Daoy (cell line): Measurements from ENCODE around the gene MAU2. TPM values are rescaled to one million over a fixed set of nuclear protein-coding genes. Genes with fewer than 3 reads are reported as not detected.

Experiments used
- DNase-seq: peaks from one replicate; pipeline ENCODE4 v3.0.0-alpha.2; 2015; ENCODE audit warnings: low read depth
- total RNA-seq: library from RNA; depleted of rRNA; stranded (reverse); fragments of >200 nt; shearing (Covaris generic); gene quantifications from 2 replicates; pipeline ENCODE4 v1.2.3, GENCODE V29; 2014; rRNA removed

MAU2 gene, protein sequence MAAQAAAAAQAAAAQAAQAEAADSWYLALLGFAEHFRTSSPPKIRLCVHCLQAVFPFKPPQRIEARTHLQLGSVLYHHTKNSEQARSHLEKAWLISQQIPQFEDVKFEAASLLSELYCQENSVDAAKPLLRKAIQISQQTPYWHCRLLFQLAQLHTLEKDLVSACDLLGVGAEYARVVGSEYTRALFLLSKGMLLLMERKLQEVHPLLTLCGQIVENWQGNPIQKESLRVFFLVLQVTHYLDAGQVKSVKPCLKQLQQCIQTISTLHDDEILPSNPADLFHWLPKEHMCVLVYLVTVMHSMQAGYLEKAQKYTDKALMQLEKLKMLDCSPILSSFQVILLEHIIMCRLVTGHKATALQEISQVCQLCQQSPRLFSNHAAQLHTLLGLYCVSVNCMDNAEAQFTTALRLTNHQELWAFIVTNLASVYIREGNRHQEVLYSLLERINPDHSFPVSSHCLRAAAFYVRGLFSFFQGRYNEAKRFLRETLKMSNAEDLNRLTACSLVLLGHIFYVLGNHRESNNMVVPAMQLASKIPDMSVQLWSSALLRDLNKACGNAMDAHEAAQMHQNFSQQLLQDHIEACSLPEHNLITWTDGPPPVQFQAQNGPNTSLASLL
- 12.8 and 17.5 TPM in 2 replicates for total RNA-seq

DNA sequence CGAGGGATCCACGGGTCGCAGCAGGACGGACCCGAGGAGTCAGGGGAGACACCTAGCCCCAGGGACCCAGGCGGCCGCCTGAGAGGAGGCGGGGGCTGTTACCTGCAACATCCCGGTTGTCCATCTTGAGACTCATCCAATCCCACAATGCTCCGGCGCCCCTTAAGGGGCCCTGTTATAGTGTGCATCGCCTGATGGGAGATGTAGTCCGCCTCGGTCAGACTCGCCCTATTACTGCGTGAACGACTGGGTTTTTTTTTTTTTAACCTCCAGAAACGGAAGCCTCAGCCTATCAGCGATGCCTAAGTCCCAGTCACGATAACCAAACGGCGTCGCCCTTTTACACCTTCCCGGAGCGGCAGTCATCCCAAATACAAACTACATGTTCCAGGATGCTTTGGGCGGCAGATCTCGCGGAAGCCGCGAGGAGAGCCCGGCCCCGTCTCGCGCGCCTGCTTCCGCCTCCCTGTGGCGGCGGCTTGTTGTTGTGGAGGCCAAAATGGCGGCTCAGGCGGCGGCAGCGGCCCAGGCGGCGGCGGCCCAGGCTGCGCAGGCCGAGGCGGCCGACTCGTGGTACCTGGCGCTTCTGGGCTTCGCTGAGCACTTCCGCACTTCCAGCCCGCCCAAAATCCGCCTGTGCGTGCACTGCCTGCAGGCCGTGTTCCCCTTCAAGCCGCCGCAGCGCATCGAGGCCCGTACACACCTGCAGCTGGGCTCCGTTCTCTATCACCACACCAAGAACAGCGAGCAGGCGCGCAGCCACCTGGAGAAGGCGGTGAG lies at the start of gene MAU2, which contains the start of gene SUGP1:
Gene MAU2 (plus strand): TSS at position 469 of the 780 bp plus-strand sequence. CDS start 31 bp downstream, at position 500.
Gene SUGP1 (minus strand): TSS at position 149 of the 780 bp plus-strand sequence. CDS start 13 bp downstream, at position 136.
- peak; percentile 93 for DNase-seq

DNA sequence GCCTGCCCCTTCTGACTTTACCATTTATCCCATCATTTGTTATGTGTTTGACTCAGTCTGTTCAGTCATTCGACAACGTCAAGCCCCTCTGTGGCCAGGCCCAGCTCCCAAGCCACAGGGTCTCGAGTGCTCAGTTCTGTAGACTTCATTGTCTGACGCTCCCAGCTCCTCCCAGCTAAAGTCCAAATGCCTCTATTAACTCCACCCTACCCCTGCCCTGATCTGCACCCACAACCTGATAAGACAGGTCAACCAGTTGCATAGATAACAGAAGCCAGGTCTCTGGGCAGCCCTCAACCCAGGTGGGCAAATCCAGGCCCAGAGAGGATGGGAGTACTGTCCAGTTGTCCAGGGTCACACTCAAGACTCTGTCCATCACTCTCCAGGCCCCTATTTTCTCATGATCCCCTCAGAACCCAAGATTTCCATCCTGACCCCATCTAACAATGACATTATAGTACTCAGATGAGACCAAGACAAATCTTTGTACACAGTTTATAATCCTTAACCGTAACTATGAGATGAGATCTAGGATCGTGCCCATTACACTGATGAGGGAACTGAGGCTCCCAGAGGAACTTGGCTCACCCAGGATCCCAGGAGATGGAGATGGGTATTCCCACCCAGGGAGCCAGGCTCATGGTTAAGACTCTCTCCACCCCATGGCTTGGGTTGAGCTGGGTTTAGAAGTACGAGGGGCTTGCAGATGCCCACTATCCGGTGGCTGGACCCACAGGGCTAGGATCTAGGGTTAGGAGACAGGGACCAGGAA lies 48.6 kb upstream of the MAU2 start:
- no peak for DNase-seq

DNA sequence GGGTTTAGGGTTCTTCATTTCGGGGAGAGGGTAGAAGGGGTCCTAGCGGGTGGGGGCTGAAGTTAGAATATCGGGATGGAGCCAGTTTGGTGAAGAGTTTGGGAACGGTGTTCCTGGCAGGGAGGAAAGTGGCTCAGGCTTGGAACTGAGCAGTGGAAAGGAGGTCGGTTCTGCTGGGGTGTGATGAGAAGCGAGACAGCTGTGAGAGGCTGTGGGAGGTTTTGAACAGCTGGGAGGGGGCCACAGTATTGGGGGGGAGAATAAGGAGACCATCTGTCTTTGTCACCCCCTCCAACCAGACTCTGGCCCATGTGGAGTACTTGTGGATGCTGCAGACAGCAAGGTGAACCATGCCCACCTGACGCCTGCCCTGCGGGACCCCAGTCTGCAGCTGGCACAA lies 46.5 kb upstream of the MAU2 start:
- DNase-seq: no peak

DNA sequence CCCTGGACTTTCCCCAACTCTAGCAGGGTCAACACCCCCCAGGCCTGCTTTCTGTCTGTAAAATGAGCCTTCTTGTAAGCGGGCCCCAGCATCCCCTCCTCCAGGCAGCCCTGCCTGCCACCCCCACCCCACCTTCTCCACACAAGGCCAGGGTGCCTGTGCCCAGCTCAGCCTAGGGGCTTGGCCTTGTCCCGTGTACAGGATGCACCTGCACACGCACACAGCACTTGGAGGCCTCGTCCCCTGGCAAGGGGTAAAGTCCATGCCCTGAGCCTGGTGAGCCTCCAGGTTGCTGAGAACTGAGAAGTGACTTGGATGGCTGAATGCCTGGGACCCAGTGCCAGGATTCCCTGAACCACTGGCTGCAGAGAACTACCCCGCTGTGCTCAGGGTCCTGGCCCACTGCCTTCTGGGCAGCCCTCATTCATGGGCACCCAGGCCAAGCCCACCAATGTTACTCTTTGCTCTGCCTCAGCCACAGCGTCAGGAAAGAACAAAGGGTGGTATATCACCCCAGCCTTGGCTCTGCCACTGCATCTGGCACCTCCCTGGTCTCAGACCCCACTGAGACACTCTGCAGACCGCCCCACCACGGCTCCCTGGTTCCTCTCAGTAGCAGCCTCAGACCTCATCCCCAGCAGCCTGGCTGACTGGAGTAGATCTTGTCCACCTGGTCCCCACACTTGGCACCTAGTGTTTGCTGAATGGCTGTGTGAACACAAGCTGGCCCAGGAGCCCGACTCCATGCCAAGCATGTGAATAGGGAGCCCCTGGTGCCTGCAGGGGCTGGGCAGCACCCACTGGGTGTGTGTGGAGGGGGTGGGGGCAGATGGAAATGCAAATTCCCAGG lies 45.7 kb upstream of the MAU2 start:
- peak; percentile 3 for DNase-seq

DNA sequence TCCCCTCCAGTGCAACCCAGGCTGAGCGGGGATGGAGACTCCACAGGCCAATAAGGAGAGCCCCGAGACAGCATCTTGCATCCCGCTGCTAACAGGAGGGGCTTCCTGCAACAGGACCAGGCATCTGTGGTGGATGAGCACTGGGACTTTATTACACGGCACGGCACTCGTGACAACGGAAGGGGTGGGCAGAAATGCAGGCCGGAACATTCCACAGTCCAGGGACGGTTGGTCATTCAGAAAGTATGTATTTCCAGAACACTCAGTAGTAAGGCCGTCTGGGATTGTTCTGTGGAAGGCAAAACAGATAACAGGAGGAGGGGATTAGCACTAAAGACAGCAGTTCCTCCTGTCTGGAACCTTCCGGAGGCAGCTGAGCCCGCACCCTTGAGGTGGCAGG lies 44.2 kb upstream of the MAU2 start:
- DNase-seq: no peak

DNA sequence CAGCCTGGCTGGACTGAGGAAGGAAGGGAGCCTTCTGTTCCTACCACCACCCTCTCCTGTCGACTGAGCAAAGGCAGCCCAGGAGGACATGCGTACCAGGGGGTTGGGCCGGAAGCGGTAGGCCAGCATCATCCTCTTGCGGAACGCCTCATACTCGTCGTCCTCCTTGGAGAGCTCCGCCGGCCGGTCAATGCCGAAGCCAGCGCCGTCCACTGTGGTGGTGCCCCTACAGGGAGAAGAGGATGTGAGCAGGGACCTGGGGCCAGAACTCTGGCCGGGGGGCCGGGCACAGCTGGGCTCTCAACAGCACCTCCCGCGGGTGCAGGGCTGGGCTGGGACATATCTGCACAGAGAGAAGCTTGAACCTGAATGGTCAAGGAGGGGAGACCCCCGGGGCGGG lies 43.8 kb upstream of the MAU2 start:
- no peak for DNase-seq

DNA sequence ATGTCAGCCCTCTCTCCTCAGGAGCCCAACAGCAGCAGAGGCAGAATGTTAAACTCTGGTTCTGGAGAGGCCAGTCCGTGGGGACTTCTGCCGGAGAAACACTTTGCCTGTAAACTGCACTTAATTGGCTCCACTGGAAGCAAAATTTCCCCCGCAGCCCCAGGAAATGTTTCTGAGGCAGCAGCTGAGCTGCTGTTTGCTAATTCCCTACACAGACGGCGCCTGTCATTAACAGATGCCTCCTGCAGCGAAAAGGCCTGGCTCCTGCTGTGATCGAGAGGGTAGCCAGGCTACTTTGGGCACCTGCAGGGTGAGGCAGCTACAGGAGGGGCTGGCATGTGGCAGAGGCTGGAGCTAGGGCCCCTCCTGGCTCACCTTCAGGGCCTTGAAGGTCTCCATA lies 42.3 kb upstream of the MAU2 start:
- DNase-seq: no peak

DNA sequence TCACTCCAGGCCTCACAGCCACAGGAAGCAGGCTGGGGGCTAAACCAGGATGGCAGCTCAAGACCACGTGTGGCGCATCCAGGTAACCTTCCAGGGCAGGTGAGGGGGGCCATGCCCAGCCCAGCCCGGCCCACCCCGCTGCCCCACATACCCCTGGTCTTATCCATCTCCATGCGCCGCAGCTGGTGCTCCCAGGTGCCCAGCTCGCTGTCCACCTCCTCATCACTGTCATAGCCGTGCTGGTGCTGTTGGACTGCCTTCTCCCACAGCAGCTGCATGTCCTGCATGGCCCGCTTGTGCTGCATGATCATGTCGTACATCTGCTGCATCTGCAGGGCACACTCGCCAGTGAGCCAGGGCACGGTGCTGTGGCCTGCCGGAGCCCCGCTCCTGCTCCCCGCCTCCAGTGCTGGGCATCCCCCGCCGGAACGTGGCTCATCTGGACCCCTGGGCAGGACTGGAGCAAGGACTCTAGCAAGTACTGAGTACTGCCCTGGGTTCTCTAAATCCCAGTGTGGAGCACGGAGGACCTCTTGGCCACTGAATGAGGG lies 41.5 kb upstream of the MAU2 start:
- DNase-seq: no peak

DNA sequence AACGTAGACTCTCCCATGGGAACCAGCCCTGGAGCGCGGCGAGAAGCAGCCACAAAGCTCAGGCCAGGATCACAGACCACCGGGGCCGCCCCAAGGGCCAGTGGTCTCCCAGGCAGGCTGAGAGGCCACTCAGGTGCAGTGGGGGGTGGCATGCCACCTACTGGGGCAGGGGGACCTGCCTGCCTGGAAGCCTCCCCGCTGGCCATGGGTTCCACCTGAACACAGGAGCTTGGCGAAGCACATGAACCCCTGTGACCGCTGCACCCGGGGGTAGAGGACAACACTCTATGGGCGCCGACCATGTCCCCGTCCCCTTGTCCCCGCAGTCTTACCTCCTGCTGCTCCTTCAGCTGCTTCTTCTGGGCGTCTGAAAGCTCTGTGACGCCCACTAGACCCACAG lies 40.8 kb upstream of the MAU2 start:
- no peak for DNase-seq

DNA sequence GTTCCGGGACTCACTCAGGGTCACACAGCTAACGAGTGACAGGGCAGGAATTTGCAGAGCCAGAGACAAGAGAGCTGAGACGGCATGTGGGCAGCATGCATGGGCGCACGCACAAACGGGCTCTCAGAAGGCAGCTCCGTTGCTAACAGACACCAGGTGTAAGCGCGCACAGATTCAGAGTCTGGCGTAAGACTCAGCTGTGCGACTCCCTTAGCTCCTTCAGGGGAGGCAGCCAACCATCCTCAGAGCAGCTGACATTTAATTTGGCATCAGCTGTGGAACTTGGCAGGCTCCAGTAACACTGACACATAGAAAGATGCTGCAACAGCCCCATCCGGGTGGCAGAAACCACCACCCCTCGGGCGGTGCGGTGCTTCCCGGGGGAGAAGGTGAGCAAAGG lies 40.1 kb upstream of the MAU2 start:
- no peak for DNase-seq

DNA sequence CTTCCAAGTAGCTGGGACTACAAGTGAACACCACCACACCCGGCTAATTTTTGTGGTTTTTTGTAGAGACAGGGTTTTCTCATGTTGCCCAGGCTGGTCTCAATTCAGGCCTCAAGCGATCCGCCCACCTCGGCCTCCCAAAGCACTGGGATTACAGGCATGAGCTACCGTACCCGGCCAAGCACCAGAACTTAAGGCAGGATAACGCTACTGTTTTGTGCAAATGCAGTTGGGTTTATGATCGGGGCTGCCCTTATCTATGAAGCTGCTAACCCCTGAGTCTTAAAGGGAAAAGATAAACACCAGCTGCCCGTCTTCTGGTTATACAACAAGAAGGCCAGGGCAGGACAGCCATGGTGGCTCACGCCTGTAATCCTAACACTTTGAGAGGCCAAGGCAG lies 34.9 kb upstream of the MAU2 start:
- DNase-seq: no peak

DNA sequence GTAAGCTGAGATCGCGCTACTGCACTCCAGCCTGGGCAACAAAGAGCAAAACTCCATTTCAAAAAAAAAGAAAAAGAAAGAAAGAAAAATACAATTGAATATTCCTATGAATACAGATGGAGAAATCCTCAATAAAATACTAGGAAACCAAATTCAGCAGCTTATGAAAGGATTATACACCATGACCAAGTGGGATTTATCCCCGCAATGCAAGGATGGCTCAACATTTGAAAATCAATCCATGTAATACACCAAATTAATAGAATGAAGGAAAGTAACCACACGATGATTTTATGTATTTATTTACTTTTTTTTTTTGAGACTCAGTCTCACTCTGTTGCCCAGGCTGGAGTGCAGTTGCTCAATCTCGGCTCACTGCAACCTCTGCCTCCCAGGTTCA lies 28.0 kb upstream of the MAU2 start:
- no peak for DNase-seq

DNA sequence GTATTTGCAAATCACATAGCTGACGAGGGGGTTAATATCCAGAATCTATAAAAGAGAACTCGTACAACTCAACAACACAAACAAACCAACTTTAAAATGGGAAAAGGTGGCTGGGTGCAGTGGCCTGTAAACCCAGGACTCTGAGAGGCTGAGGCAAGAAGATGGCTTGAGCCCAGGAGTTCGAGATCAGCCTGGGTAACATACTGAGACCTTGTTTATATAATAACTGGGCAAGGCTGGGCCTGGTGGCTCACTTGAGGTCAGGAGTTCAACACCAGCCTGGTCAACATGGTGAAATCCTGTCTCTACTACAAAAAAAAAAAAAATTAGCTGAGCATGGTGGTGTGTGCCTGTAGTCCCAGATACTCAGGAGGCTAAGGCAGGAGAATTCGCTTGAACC lies 25.7 kb upstream of the MAU2 start:
- no peak for DNase-seq

DNA sequence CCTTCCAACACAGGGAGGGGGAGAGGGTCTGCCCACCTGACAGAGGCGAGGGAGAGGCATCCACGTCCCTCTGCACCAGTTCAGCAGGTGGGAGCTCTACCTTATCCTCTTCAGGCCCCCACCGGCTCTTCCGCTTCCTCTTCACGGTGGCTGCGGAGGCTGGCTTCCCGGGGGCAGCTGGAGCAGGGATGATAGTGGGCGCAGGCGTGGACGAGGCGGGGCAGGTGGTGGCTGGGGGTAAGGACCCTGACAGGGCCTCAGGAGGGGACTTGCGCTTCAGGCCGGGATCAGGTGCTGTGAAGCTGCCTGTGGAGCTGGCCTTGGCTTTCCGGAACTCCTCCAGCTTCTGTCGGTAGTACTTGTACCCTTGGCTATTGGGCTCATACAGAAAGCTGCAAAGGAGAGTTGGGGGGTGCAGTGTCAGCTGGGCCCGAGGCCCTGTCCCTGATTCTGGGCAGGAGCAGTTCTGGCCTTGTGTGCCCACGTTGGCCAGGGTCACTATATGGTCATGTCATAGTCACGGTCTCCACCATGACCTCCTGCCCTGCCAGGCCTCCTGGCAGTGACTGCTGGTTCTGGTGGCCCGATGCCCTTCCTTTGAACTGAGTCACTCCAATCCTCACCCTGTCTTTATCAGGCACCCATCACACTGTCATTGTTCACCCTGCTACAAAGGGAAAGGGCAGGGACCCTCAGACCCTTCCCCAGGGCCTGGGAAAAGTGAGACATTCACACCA lies 23.5 kb upstream of the MAU2 start:
- no peak for DNase-seq

DNA sequence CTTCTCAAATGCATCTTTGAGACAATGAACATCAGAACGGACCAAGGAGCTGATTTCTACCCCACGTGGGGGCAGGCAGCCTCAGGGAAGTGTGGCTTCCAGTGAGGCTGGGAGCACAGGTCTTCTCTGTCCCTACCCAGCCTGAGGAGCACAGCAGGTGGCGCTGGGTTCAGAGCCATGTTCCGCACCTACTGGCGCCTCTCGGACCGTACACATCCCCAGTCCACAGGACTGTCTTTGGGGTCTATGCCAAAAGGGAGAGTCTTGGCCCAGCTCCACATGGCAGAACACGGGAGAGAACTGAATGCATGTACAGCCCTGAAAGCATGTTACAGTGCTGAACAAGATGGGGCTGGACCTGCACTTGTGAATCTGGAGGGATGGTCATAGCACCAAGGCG lies 22.9 kb upstream of the MAU2 start:
- DNase-seq: no peak

DNA sequence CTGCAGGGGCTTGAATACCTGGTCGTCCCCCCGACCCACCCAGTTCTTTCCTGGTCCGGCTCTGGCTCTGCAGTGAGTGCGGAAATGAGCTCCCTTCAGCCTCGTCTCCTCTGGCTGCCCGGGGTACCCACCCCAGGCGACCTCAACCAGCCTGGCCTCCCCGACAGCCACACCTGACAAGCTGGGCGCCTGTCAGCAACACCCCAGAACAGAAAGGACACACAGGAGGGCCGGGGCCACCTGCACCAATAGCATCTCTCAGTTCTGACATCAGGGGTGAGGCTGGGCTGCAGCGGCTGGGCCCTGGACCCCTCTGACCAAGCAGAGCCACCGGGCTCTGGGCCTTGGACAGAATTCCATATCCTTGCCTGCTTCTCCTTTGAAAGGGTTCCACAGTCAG lies 20.0 kb upstream of the MAU2 start:
- no peak for DNase-seq

DNA sequence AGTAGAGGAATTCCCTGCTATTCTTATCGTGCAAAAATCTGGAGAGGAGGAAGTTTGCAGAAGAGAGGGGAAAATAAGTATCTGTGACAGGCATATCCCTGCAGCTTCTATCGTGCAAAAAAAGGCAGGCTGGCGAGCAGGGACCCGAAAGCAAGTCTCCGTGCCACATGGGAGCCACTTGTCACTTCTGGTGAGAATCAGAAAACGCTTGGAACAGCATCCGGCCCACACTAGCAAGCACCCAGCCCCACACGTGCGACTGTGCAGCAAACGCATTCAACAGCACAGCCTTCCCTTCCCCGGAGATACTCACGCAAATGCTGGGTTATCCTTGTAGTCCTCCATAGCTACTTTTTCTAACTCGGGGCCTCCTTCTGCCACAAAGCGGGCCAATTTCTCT lies 17.2 kb upstream of the MAU2 start:
- no peak for DNase-seq

DNA sequence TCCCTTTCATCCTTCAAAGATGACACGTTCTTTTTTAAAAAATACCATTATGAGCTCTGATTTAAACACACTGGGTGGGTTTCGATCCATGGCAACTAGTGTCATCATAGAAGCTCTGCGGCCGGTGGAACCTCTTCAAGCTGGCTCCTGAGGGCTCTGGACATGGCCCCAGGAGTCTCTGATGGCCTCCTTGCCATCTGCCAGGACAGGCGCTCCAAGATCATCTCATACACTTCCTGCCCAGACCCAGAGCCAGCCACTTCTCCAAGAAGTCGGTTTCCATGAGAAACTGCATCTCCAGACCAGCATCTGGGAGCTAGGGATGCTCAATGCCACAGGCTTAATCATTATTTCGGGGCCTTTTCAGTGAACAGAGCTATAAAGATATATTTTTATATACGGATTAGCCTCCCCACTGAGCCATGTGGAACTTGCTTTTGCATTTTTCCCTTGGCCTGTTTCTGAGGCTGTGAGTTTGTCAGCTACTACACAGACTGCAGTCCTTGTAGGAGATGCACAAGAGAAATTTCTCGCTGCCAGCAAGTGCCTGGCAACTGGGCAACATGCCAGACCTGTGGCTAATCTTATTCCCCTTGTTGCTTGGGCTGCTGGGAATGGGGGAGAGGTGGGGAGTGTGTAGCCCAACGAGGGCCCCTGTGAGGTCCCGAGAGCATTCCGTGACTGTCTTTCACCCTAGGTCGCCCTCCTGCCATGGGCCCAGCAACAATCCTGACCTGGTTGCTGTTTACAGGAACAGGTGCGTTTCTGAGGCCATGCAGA lies 16.3 kb upstream of the MAU2 start:
- DNase-seq: no peak

DNA sequence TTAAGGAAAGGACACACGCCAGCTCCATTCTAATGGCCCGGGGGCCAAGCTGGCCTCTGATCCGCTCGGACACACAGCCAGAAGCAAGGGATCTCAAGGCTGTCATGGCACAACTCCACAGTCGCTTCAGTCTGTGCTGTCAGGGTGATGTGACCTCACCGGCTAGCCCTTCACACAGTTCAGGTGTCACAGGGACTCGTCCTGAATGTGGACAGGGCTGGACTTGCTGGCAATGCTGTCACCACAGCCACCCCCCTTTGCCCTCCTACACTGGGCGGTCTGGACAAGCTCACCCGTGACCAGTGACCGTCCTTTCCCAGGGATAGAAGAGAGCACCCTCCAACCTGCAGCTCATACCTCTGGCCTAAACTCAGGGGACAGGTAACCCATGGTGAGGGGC lies 15.6 kb upstream of the MAU2 start:
- DNase-seq: no peak
